SU-DHL-6 (cell line): ENCODE results near the gene HOXC11.

Source experiments
- H2AFZ ChIP-seq: fragments of 200-600 bp; sonication (generic); 2 replicates; pipeline ENCODE4 v1.6.1; 2014; ENCODE audit warnings: low read depth, mild to moderate bottlenecking, moderate library complexity, mixed read lengths, antibody characterized with exemption, low read length; ENCODE audit not compliant: severe bottlenecking
- H3F3A ChIP-seq: fragments of 200-600 bp; shearing (Covaris generic); 2 replicates; pipeline ENCODE4 v1.6.0; 2016; ENCODE audit warnings: antibody characterized with exemption, mild to moderate bottlenecking; ENCODE audit not compliant: insufficient read depth
- H3K27ac ChIP-seq: fragments of 200-600 bp; sonication (generic); 2 replicates; pipeline ENCODE4 v1.5.1; 2016; ENCODE audit warnings: low read depth, mild to moderate bottlenecking, low read length, moderate library complexity, mixed read lengths
- H3K27me3 ChIP-seq: fragments of 200-600 bp; sonication (generic), shearing (Covaris generic); 2 replicates; pipeline ENCODE4 v1.6.0; 2014; ENCODE audit warnings: mild to moderate bottlenecking, low read length
- H3K36me3 ChIP-seq: fragments of 200-600 bp; sonication (generic); 2 replicates; pipeline ENCODE4 v1.6.1; 2014; ENCODE audit warnings: mild to moderate bottlenecking, low read length, mixed read lengths
- H3K4me2 ChIP-seq: fragments of 300-600, 200-600 bp; shearing (Covaris generic), sonication (generic); 2 replicates; pipeline ENCODE4 v1.6.0; 2014; ENCODE audit warnings: low read length, low read depth, mild to moderate bottlenecking; ENCODE audit not compliant: poor library complexity, severe bottlenecking
- H3K4me3 ChIP-seq: fragments of 200-600 bp; sonication (generic); 2 replicates; pipeline ENCODE4 v1.5.1; 2014; ENCODE audit warnings: antibody characterized with exemption, low read length, mild to moderate bottlenecking, mixed read lengths; ENCODE audit not compliant: insufficient read depth, poor library complexity, severe bottlenecking
- H3K79me2 ChIP-seq: fragments of 200-600 bp; sonication (generic); 2 replicates; pipeline ENCODE4 v1.6.1; 2014; ENCODE audit warnings: mild to moderate bottlenecking, low read length, moderate library complexity; ENCODE audit not compliant: insufficient read depth
- H3K9ac ChIP-seq: fragments of 200-600 bp; sonication (generic); 2 replicates; pipeline ENCODE4 v1.7.0; 2014; ENCODE audit warnings: mild to moderate bottlenecking, low read length
- H3K9me2 ChIP-seq: fragments of 200-600 bp; sonication (generic); replicated peaks from 2 replicates; pipeline ENCODE4 v1.6.1; 2014; ENCODE audit warnings: low read length; ENCODE audit not compliant: insufficient read depth
- H3K9me3 ChIP-seq: fragments of 200-600 bp; sonication (generic); 2 replicates; pipeline ENCODE4 v1.6.1; 2014; ENCODE audit warnings: low read length, mixed read lengths; ENCODE audit not compliant: insufficient read depth
- H4K20me1 ChIP-seq: fragments of 200-600 bp; sonication (generic); 2 replicates; pipeline ENCODE4 v1.6.1; 2014; ENCODE audit warnings: low read depth, mild to moderate bottlenecking, antibody characterized with exemption, low read length, moderate library complexity, mixed read lengths
- CTCF ChIP-seq: fragments of 200-600 bp; sonication (generic); IDR thresholded peaks from one replicate; pipeline ENCODE4 v1.5.1; 2017; ENCODE audit warnings: antibody characterized with exemption, mild to moderate bottlenecking, low read length, moderate library complexity; ENCODE audit not compliant: insufficient read depth, poor library complexity, severe bottlenecking
- EZH2phosphoT487 ChIP-seq: fragments of 200-600 bp; sonication (generic), shearing (Covaris generic); conservative IDR thresholded peaks from 2 replicates; pipeline ENCODE4 v1.6.1; 2018; ENCODE audit warnings: mild to moderate bottlenecking, antibody characterized with exemption, low read length, moderate library complexity, mixed read lengths

Gene HOXC11

GRCh38 chr12:53980104-53980801 lies 7.3 kb downstream of the HOXC11 start:
- no peak overlapping the region for H3K27ac ChIP-seq
- H3K9me3 ChIP-seq: no peaks in the 10 kb centered on the region
- H3K4me3 ChIP-seq: no peak overlapping the region

GRCh38 chr12:53980802-53981496 lies 8.0 kb downstream of the HOXC11 start:
- H3K27ac ChIP-seq: no peak overlapping the region
- no peak overlapping the region for H3K4me3 ChIP-seq
- no peaks in the 10 kb centered on the region for H3K79me2 ChIP-seq
- H3K9me3 ChIP-seq: no peaks in the 10 kb centered on the region
- H3K36me3 ChIP-seq: no peaks in the 10 kb centered on the region
- H3F3A ChIP-seq: no peaks in the 10 kb centered on the region
- no peak overlapping the region for H3K4me2 ChIP-seq
- H4K20me1 ChIP-seq: no peaks in the 10 kb centered on the region
- no peak for TF ChIP-seq CTCF
- 0 out of 2 replicates have a peak, but pooled peaks have one; percentile 80 for TF ChIP-seq EZH2phosphoT487
- H3K27me3 ChIP-seq: no peaks in the 10 kb centered on the region
- no peaks in the 10 kb centered on the region for H3K9me2 ChIP-seq
- no peak overlapping the region for H2AFZ ChIP-seq
- no peak overlapping the region for H3K9ac ChIP-seq

More at GRCh38 chr12:53980104-53980801, 7.3 kb downstream of the HOXC11 start:
- H3K27me3 ChIP-seq: no peaks in the 10 kb centered on the region
- H3K9me2 ChIP-seq: no peaks in the 10 kb centered on the region
- no peaks in the 10 kb centered on the region for H3K79me2 ChIP-seq
- H4K20me1 ChIP-seq: no peaks in the 10 kb centered on the region
- H3F3A ChIP-seq: no peaks in the 10 kb centered on the region
- H3K9ac ChIP-seq: no peak overlapping the region
- no peak overlapping the region for H3K4me2 ChIP-seq
- H2AFZ ChIP-seq: no peak overlapping the region
- no peak for TF ChIP-seq EZH2phosphoT487
- TF ChIP-seq CTCF: no peak
- no peaks in the 10 kb centered on the region for H3K36me3 ChIP-seq

DNA sequence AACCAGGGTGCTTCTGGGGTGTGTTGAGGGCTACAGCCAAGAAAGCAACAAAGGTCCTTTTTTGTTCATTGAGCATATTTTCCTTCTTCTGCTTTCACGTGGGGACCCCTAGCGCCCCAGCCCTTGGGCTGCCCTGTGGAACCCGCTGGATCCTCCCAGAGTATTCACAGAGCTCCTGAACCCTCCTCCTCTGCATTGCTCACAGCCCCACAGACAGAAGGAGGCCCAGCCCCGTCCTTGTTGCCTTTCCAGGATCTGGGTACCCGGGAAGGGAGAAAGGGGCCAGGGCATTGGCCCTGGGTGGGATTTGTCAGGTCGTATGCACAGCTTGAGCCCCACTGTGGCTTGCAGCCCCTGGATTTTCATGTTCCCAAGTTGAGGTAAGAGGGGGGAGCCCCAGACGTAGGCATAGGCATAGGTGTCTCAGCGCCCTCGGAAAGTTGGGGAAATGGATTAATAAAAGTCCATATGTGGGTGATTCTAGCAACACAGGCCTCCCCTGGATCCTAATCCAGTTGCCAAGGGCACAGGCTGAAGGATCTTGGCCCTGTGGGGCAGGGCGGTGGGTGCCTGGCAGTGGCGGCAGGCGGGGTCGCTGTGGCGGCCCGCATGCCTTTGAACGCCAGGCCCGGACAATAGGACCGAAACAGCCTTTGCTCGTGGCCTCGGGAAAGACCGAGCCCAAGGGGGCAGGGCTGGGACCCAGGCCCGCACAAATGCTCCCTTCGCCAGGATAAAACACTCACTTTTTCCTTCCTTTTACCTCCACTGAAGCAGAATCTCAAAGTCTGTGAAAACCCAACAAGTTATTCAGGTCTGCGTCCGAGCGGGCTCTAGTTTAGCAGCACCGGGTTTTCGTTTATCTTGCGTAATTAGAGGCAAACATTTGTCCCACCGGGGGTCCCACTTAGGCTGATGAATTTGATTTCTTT lies 9.0 kb downstream of the HOXC11 start:
- no peaks in the 10 kb centered on the region for H3K27me3 ChIP-seq

More for the DNA sequence above, 9.0 kb downstream of the HOXC11 start:
- H3K27ac ChIP-seq: no peak overlapping the region
- no peaks in the 10 kb centered on the region for H4K20me1 ChIP-seq
- no peak overlapping the region for H3K4me3 ChIP-seq
- no peaks in the 10 kb centered on the region for H3K9me3 ChIP-seq
- no peaks in the 10 kb centered on the region for H3K79me2 ChIP-seq
- H2AFZ ChIP-seq: no peak overlapping the region
- H3F3A ChIP-seq: no peaks in the 10 kb centered on the region
- no peak overlapping the region for H3K4me2 ChIP-seq
- H3K9me2 ChIP-seq: no peaks in the 10 kb centered on the region
- H3K9ac ChIP-seq: no peak overlapping the region
- TF ChIP-seq EZH2phosphoT487 (no peak), CTCF (no peak)
- H3K36me3 ChIP-seq: no peaks in the 10 kb centered on the region
